Measurements from ENCODE around the gene PARP14.
"Not testable (repeated sequence)": the region's sequence is repeated elsewhere in the genome, so short reads cannot be mapped to it uniquely, and the experiment has no call there.

Gene PARP14

DNA sequence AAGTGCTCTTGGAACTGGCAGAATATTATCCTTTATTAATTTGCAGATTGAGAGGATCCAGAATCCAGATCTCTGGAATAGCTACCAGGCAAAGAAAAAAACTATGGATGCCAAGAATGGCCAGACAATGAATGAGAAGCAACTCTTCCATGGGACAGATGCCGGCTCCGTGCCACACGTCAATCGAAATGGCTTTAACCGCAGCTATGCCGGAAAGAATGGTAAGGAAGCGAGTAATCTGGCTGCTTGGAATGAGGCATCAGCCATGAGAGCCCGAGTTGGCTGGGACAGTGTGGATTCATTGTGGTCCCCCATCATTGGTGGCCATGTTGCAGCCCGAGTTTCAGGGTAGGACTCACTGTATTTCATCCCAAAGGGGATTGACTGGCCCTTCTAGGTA, 47.1 kb downstream of the PARP14 start:
- no peak for DNase-seq

DNA sequence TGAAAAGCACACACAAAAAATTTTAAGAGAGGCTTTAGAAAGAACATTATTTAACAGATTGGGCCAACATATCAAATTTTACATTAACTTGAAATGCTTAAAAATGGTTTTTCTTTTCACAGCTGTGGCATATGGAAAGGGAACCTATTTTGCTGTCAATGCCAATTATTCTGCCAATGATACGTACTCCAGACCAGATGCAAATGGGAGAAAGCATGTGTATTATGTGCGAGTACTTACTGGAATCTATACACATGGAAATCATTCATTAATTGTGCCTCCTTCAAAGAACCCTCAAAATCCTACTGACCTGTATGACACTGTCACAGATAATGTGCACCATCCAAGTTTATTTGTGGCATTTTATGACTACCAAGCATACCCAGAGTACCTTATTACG, 47.5 kb downstream of the PARP14 start:
- no peak for DNase-seq

DNA sequence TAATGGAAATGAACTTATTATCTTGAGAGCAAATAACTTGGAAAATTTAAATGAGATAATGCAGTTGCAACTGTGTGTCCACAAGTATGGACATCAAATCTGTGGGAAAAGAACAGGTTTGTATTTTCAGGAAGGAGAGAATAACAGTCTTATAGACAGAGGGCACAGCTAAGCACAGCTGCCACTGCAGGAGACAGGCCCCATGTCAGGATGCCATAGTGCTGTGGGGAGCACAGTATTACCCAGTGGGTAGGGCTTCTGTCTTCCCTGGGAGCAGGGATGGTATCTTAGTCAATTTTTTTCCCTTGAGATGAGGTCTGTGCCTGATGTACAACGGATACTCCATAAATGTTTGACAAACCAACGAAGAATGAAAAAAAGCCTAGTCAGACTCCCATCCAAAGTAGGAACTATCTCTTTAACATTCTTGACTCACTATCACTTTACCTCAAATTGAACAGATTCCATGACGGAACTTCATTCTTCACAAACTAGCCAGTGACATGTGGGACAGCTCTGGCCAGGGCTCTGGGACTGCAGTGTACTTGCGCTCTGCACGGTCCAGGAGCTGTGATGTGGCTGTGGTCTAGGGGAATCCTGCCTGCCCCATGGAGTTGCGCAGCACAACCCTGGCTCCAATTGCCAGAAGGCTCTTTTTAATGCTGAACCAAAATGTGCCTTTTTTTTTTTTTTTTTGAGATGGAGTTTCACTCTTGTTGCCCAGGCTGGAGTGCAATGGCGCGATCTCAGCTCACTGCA, 48.3 kb downstream of the PARP14 start:
- DNase-seq, result no peak

DNA sequence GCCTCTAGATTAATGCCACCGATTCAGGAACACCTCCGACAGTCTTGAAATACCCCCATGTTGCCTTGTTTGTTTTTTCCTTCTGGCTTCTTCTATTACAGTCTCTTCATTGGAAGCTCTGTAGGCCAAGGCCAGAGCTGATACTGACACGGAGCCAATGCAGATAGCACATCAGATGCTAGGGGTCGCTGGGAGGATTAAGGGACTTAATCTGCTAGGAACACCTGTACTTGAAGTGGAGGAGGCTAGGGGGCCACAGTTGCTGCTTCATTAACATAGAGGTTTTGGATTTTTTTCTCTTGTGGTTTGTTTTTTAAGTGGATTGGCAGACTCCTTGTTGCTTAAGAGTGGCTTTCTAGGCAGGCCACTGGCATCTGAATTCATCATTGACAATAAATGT, 49.6 kb downstream of the PARP14 start:
- DNase-seq, result no peak

DNA sequence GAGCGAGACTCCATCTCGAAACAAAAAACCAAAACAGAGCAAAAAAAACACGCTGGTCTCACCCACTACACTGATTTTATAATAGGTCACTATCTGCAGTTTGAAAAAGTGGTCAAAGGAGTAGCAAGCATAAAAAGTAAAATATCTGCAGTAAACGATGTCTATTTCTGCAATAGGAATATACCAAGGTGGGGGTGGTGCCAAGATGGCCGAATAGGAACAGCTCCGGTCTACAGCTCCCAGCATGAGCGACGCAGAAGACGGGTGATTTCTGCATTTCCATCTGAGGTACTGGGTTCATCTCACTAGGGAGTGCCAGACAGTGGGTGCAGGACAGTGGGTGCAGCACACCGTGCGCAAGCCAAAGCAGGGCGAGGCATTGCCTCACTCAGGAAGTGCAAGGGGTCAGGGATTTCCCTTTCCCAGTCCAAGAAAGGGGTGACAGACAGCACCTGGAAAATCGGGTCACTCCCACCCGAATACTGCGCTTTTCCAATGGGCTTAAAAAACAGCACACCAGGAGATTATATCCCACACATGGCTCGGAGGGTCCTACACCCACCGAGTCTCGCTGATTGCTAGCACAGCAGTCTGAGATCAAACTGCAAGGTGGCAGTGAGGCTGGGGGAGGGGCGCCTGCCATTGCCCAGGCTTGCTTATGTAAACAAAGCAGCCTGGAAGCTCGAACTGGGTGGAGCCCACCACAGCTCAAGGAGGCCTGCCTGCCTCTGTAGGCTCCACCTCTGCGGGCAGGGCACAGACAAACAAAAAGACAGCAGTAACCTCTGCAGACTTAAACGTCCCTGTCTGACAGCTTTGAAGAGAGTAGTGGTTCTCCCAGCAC, 52.3 kb downstream of the PARP14 start:
- not testable (repeated sequence) for DNase-seq

DNA sequence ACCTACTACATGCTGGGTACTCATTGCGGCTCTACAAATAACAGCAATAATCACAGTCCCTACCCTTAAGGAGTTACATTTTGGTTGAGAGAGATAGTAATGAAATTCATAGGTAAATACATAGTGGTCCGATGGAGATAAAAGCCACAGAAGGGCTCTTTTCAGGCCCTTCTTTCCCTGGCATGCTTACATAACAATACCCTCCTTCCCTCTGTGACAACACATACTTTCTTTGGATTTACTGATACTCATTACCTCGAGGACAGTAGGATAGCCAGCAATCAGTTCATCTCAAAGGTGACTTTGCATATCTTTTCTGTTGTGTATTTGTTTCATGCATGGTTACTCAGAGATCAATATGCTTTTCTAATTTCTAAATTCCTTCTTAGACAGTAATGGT, 58.5 kb downstream of the PARP14 start:
- DNase-seq, result no peak

DNA sequence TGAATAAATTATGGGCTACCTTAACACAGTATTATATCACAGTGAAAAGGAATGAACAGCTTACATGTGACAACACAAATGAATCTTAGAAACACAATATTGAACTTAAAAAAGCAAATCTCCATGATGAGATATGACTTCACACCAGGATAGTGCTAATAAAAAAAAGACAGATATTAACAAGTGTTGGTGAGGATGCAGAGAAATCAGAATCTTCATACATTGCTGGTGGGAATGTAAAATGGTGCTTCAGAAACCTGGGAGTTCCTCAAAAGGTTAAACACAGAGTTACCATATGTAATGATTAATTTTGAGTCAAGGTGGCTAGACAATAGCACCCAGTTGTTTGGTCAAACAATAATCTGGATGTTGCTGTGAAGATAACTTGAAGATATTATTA, 61.6 kb downstream of the PARP14 start:
- DNase-seq, result no peak

DNA sequence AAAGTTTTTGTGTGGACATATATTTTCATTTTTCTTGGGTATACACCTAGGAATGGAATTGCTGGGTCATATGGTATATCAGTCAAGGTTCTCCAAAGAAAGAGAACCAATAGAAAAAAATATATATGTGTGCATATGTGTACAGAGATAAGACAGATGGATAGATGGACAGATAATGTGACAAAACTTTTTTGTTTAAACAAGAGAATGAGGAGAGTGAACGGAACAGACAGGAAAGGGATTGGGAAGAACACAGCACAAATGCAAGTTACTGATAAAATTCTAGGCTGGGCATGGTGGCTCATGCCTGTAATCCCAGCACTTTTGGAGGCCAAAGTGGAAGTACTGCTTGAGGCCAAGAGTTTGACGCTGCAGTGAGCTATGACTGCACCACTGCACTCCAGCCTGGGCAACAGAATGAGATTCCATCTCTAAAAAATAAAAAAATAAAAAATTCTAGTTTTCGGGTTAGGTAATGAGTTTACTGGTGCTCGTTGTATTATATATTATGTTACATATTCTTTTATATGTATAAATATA, 63.0 kb downstream of the PARP14 start:
- no peak for DNase-seq

DNA sequence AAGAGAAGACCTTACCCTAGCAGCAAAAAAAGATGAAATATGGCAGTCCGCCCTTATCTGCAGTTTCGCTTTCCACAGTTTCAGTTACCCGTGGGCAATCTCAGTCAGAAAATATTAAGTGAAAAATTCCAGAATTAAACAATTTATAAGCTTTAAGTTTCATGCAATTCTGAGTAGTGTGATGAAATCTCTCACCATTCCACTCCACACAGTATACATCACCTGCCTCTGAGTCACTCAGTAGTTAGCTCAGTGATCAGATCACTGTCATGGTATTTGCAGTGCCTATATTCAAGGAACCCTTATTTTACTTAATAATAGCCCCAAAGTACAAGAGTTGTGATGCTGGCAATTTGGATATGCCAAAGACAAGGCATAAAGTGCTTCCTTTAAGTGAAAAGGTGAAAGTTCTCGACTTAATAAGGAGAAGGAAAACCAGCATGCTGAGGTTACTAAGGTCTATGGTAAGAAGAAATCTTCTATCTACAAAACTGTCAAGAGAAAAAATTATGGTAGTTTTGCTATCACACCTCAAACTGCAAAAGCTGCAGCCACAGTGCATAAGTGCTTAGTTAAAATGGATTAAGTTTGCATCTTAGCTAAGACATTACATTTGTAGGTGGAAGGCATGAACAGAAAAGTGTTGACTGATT, 64.9 kb downstream of the PARP14 start:
- no peak for DNase-seq

DNA sequence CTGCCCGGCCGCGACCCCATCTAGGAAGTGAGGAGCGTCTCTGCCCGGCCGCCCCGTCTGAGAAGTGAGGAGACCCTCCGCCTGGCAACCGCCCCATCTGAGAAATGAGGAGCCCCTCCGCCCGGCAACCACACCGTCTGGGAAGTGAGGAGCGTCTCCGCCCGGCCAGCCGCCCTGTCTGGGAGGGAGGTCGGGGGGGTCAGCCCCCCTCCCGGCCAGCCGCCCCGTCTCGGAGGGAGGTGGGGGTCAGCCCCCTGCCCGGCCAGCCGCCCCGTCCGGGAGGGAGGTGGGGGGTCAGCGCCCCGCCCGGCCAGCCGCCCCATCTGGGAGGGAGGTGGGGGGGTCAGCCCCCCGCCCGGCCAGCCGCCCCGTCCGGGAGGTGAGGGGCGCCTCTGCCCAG, 66.7 kb downstream of the PARP14 start:
- DNase-seq, result not testable (repeated sequence)

DNA sequence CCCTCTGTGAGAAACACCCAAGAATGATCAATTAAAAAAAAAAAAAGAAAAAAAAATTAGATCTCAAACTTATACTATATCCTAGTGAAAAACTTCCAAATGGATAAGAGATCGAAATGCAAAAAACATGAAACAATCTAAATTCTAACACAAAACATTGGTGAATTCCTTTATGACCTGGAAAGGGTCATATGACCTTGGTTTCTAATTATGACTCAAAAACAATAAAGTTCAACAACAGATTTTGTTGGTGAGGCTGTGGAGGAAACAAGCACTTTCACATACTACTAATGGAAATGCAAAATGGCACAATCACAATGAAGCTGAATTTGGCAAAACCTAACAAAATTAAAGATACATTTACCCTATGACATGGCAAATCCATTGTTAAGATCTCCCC, 67.7 kb downstream of the PARP14 start:
- DNase-seq, result no peak

DNA sequence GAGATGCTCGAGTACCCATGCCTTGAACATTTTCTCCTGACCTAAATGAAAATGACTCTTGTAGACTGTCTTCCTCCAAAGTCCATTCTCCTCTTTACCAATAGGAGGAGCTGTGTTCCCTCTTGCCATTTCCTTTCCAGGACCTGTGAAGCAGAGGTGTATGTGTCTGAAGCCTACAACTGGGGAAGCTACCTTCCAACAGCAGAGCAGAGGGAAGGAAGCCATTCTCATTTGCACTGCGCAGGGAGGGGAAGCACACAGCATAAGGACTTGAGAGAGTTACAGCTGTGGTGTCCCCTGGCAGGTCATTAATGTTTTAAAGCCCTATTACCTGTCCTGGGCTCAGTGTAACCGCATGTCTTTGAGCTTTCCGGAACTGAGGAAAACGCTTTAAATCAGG, 74.3 kb downstream of the PARP14 start:
- DNase-seq, result no peak

DNA sequence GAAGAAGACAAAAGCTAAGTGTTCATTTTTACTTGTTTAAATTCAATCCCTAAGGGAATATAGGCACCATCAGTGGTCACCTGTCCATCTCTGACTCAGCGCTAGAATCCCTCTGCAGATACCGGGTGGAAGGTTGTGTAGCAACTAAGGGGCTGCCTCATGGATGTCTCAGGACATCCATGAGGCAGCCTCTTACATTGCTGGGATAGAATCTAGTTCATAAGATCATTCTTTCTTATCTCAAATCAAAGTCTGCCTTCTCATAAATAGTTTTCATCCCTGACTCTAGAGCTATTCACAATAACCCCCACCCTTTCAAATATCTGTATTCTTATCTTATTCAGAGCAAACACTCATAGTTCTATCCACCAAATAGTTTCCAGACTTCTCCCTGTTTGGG, 74.9 kb downstream of the PARP14 start:
- DNase-seq, result no peak

DNA sequence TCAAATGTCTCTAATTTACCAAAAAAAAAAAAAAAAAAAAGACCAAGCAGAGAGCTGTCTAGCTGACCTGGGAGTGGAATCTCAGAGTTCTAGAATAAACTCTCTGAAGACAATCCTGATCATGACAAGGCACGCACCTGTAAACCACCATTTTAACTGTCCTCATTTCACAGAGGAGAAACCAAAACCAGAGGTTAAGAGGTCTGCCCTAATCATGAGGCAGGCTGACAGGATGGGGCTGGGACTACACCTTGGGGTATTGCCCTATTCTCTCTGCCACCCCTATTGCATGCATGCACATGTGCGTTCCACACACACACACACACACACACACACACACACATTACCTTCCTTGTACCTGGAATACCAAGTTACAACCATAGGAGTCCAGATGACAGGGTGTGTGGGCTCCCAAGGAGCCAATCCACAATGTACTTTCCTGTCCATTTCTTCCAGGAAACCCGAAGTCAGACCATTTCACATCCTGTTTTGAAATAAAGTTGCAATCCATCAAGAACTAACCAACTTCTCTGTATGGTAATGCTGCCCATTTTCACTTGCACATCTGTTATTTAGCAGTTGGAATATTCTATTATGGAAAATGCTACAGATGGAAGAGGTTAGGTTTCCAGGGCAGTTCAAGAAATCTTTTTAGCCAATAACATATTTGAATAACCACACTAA, 78.4 kb downstream of the PARP14 start:
- DNase-seq, result no peak

DNA sequence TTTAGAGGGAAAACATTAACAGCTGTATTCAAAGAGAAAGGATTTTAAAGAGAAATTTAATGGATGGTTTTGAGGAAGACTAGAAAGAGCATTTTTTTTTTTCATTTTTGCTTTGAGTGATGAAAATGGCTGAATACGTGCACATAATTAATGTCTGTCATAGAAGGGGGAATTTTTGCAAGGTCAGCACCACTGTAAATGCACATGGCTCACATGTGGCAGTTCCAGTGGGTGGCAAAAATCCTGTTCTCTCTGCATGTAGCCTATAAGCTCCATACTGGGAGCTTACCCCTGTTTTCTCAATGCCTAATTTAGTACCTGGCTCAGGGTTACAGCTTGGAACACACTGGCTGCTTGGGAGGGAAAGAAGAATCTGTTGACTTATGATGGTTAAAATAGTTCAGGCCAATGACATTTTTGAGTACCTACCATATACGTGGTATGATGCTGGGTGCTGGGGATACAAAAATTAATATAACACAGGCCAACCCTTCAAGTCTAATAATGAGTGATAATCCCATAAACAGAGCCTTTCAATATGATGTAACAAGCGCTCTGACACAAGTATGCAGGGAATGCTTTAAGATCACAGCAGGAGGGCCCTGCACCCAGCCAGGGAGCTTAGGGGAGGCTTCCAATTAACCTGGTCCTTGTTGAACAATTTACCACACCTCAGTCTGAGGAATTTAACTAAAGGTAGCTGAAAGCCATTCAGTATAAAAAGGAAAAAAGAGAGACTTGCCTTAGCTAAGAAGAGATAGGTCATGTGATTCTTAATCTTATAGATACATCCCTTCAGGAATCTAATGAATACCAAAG, 80.0 kb downstream of the PARP14 start:
- DNase-seq, result no peak

DNA sequence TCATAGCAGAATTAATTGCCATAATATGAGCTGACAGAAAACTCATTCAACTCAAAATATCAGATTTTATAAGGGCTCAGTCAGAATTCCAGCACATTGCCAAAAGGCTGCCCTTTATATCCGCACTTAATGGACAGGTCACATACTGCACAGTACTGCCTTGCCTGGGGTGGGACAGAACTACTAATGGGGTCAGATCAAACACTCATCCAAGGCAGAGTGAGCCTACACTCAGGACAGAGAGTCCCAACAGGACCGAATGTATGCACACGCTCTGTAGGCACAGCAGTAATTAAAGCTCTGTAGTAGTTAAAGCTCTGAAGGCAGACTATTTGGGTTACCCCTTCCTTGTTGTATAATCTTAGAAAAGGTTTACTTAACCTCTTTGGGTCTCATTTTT, 85.8 kb downstream of the PARP14 start:
- no peak for DNase-seq

DNA sequence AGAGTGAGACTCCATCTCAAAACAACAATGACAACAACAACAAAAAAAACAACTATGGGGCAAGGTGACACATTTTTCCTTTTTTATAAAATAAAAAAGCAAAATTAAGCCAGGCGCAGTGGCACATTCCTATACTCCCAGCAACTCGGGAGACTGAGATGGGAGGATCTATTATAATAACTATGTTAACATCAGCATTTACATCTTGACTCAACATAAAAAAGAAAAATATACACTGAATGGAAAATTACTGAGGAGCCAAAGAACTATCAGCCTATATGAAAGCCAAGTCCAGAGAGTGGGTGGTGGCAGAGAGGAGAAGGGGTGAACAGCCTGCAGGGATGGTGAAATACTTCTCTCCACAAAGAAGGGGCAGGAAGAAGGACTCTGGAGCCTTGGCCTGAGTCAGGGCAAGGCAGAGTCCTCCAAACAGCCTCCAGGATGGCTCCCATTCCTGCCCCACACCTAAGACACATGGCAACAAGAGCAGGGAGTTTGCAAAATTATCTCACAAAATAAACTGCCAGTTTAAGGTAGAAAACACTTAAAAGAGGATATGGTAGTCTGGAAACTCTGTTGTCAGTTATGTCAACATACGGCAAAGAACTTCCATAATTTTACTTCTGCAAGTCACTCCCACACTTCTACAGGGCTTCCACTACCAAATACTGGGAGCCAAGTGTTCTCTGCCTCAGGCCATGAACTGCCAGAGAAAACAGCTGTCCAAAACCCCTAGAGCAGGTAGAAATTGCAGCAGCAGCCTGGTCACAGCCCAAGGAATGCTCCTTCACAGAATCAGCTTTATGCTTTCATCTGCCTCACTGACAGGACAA, 87.1 kb downstream of the PARP14 start:
- DNase-seq, result no peak

DNA sequence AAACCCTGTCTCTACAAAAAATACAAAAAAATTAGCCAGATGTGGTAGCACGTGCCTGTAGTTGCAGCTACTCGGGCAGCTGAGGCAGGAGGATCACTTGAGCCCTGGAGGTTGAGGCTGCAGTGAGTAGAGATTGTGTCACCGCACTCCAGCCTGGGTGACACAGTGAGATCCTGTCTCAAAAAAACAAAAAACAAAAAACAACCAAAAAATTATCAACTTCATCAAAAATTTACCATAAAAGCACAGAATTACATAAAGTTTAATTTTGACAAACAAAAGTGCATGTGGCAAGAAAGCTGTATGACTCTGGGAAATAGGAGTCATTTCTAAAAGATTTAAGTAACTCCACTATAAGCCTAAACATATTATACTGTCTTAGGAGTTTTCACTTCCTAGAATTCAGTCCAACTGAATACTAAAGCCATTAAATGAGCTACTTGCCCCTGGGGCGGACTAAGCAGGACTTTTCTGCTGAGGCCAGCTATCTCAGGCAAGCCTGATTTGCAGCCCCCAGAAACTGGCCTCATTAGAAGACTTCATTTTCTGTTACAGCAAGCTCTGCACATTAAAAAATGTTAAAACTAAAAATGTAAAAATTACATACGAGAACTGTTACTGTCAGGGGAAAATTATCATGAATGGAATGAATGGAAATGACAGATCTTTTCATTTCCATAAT, 90.0 kb downstream of the PARP14 start:
- no peak for DNase-seq

DNA sequence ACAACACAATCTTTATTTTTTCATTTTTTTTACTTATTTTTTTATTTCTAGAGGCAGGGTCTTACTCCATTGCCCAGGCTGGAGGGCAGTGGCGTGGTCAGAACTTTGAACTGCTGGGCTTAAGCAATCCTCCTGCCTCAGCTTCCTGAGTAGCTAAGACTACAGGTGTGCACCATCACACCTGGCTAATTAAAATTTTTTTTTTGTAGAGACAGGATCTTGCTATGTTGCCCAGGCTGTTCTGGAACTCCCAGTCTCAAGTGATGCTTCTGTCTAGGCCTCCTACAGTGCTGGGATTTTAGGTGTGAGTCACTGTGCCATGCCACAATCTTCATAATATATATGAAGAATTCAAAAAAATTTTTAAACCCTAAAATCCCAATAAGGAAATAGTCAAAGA, 92.2 kb downstream of the PARP14 start:
- DNase-seq, result no peak

DNA sequence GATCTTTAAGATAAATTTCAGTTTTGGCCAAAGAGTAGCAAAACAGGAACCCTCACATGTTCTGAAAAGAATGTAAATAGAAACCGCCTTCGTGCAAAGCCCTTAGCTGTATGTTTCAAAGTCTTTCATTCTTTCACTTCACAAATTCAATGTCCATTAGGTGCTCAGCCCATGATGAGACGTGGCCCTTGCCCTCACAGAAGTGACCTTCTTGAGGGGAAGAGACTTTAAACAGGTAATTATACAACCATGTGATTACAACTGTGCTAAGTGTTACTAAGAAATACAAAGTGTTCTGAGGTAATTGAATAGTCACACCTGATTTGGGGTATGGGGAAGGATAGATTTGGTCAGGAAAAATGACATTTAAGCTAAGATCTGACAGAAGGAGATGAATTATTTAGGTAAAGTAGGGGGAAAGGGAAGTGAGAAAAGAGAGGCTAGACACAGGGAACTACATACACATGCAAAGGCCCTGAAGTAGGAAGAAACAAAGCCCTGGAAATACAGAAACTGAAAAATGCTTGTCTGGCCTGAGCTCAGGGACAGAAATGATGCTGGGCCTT, 93.4 kb downstream of the PARP14 start:
- DNase-seq, result no peak

Data from NCI-H1417 (cell line).